GM12864 (cell line): ENCODE results near the gene PSORS1C2.

Experiments used
- DNase-seq: peaks from one replicate; pipeline ENCODE4 v3.0.0-alpha.2; 2011; ENCODE audit warnings: low read depth
- H3K4me3 ChIP-seq: 2 replicates; pipeline ENCODE4 v1.5.1; 2011; ENCODE audit warnings: mild to moderate bottlenecking, low read depth, low read length, control low read depth
- TF ChIP-seq, protein P1 (sequence below): IDR thresholded peaks from 2 replicates; pipeline ENCODE4 v1.5.1; 2011; ENCODE audit warnings: low read depth, mild to moderate bottlenecking, moderate library complexity, low read length, control low read depth, inconsistent platforms; ENCODE audit errors: missing control alignments

PSORS1C2 gene

DNA sequence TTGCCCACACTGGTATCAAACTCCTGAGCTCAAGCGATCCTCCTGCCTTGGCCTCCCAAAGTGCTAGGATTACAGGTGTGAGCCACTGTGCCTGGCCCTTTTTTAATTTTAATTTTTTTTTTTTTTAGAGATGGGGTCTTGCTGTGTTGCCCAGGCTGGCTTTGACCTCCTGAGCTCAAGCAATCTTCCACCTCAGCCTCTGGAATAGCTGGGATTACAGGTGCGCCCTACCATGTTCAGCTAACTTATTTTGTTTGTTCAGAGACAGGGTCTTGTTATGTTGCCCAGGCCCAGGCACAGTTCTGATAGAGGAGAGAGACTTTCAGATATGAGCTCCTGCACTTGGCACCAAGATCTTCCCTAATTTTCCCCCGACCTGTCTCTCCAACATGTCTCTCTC lies 8.1 kb downstream of the PSORS1C2 start:
- TF ChIP-seq, protein P1, sequence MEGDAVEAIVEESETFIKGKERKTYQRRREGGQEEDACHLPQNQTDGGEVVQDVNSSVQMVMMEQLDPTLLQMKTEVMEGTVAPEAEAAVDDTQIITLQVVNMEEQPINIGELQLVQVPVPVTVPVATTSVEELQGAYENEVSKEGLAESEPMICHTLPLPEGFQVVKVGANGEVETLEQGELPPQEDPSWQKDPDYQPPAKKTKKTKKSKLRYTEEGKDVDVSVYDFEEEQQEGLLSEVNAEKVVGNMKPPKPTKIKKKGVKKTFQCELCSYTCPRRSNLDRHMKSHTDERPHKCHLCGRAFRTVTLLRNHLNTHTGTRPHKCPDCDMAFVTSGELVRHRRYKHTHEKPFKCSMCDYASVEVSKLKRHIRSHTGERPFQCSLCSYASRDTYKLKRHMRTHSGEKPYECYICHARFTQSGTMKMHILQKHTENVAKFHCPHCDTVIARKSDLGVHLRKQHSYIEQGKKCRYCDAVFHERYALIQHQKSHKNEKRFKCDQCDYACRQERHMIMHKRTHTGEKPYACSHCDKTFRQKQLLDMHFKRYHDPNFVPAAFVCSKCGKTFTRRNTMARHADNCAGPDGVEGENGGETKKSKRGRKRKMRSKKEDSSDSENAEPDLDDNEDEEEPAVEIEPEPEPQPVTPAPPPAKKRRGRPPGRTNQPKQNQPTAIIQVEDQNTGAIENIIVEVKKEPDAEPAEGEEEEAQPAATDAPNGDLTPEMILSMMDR: no peak
- DNase-seq: no peak
- H3K4me3 ChIP-seq: no peak overlapping the region

DNA sequence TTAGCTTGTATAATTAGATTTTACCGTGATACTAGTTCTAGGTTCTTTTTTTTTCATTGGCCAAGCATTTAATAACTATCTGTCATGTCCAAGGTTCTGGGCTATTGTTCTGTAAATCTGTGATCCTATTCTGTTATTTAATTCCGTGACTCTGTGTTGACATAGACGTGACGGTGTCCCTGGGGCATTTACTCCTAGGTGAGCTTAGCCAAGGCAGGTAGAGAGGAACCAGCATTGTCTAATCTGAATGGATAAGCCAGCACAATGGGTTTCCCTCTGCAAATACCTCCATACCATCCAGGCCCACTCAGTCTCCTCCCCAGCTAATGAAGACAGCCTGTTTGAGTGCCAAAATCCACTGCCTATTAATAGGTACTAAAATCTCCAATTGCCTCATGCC lies 9.7 kb downstream of the PSORS1C2 start:
- no peak for DNase-seq
- no peak overlapping the region for H3K4me3 ChIP-seq
- TF ChIP-seq, protein P1: no peak

- TF ChIP-seq, protein P1: peak; percentile 94
- peak; percentile 21 for DNase-seq
- no peak overlapping the region for H3K4me3 ChIP-seq
These were observed 10.7 kb downstream of the PSORS1C2 start for GRCh38 chr6:31128093-31128676.

- TF ChIP-seq, protein P1: no peak
- DNase-seq: no peak
These were observed 12.3 kb downstream of the PSORS1C2 start for GRCh38 chr6:31126396-31127175.

GRCh38 chr6:31125586-31126363 lies 13.1 kb downstream of the PSORS1C2 start:
- no peak for DNase-seq
- TF ChIP-seq, protein P1: no peak

More at GRCh38 chr6:31126396-31127175, 12.3 kb downstream of the PSORS1C2 start:
- H3K4me3 ChIP-seq: no peak overlapping the region

GRCh38 chr6:31125162-31125561 lies 13.7 kb downstream of the PSORS1C2 start:
- no peak overlapping the region for H3K4me3 ChIP-seq
- no peak for DNase-seq
- TF ChIP-seq, protein P1: no peak

More at GRCh38 chr6:31125586-31126363, 13.1 kb downstream of the PSORS1C2 start:
- H3K4me3 ChIP-seq: no peak overlapping the region
